ENCODE results near the gene TGFBR3L. TPM values are rescaled to one million over a fixed set of nuclear protein-coding genes. Genes with fewer than 3 reads are reported as not detected.

Gene TGFBR3L
- total RNA-seq, 1 donor from 2014 or later, result 2.8 TPM

DNA sequence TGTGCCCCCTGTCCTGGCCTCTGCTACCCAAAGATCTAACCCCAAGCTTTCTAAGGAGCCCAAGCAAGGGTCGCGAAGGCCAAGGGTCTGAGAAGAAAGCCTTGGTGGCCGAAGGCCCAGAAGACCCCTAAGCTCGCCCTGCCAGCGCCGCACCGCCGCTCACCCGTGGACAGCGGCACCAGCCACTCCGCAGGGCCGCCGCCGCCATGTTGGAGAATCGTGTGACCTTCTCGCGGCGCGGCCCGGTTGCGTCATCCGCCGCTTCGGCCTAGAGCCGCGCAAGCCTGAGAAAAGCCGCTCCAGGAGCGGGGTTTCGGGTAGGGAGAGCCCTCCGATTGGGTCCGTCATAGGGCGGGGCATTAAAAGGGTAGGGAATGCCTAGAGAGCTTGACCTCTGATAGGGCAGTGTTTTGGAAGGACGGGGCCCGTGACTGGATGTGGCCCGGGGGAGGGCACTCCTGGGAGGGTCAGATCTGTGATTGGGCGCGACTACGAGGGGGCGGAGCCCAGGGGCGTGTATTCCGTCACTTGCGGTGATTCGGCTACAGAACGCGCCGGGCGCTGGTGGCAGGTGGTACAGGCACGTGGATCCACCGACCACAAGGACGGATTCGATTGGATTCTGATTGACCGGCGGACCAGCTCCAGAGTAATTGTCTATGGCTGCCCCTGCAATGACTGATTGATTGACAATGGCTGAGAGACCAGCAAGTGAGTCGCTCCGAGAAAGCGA lies 29.0 kb downstream of the TGFBR3L start, which contains the start of gene TIMM44:
Gene TIMM44, minus strand, starts transcription at position 223 of the 733 bp plus-strand sequence. Its CDS starts 15 bp downstream, at position 208.
- DNase-seq (ENCODE audit: low read depth) (peak; percentile 99), FAIRE-seq (peak; percentile 76)
- Histone ChIP-seq H3K4me2 (ENCODE audit: low read length) (peak within 1 kb of the TSS; percentile 98), H3K27me3 (ENCODE audit: insufficient read depth, low read length) (no peaks in the 10 kb centered on the region), H4K20me1 (ENCODE audit: insufficient read depth, low read length) (peaks cover 17% of the 10 kb centered on the region), H3K4me1 (ENCODE audit: insufficient read depth, low read length) (peaks cover 13% of the 10 kb centered on the region), H3K4me3 (ENCODE audit: insufficient read depth, low read depth, low read length) (peak within 1 kb of the TSS; percentile 87), H2AFZ (ENCODE audit: low read depth, low read length) (peak within 1 kb of the TSS; percentile 83), H3K79me2 (ENCODE audit: insufficient read depth, low read length) (peaks cover 32% of the 10 kb centered on the region), H3K9ac (ENCODE audit: low read length) (peak within 1 kb of the TSS; percentile 96), H3K27ac (ENCODE audit: low read depth, low read length) (peak within 1 kb of the TSS; percentile 95), H3K36me3 (ENCODE audit: insufficient read depth, low read length) (peaks cover 10% of the 10 kb centered on the region), H3K9me3 (ENCODE audit: insufficient read depth, low read depth, low read length) (no peaks in the 10 kb centered on the region)
- Mint-ChIP-seq H3K36me3 (ENCODE audit: low read depth, unreplicated experiment) (peaks cover 8% of the 10 kb centered on the region), H3K27ac (ENCODE audit: unreplicated experiment) (peak within 1 kb of the TSS; percentile 98), H3K4me3 (ENCODE audit: unreplicated experiment) (peak within 1 kb of the TSS; percentile 95), H3K9me3 (ENCODE audit: unreplicated experiment) (peaks cover 3% of the 10 kb centered on the region), H3K27me3 (ENCODE audit: low read depth, unreplicated experiment) (no peaks in the 10 kb centered on the region), H3K4me1 (ENCODE audit: low read depth, unreplicated experiment) (peaks cover 5% of the 10 kb centered on the region)
- TF ChIP-seq, protein P1, sequence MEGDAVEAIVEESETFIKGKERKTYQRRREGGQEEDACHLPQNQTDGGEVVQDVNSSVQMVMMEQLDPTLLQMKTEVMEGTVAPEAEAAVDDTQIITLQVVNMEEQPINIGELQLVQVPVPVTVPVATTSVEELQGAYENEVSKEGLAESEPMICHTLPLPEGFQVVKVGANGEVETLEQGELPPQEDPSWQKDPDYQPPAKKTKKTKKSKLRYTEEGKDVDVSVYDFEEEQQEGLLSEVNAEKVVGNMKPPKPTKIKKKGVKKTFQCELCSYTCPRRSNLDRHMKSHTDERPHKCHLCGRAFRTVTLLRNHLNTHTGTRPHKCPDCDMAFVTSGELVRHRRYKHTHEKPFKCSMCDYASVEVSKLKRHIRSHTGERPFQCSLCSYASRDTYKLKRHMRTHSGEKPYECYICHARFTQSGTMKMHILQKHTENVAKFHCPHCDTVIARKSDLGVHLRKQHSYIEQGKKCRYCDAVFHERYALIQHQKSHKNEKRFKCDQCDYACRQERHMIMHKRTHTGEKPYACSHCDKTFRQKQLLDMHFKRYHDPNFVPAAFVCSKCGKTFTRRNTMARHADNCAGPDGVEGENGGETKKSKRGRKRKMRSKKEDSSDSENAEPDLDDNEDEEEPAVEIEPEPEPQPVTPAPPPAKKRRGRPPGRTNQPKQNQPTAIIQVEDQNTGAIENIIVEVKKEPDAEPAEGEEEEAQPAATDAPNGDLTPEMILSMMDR (IDR thresholded peaks at IDR 0.05; ENCODE audit: insufficient read depth, low read depth, low read length), result no peak
- TF ChIP-seq EZH2 (IDR thresholded peaks at IDR 0.05; ENCODE audit: insufficient read depth, low read length), result no peak

DNA sequence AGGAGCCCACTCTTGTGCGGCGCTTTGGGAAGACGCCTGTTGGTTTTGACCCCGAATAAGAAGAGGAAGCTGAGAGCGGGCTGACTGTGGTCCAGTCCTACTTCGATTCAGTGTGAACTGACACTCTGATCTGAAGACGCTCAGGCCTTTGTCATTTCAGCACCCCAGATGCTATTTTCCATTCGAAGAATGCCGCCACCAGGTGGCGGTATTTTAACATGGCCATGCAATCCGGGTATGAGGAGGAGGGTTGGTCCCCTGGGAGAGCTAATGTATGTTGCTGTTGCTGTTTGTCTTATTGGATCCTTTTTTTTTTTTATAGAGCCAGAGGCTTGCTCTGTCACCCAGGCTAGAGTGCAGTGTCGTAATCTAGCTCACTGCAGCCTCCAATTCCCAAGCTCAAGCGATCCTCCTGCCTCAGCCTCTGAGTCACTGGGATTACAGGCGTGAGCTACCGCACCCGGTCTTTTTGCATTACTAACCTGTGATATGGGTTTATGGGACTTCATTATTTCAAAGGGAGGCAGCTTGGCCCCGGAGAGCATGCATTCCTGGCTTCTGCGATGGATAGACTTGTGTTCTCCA lies 29.6 kb downstream of the TGFBR3L start:
- Histone ChIP-seq H3K36me3 (ENCODE audit: insufficient read depth, low read length) (peaks cover 7% of the 10 kb centered on the region), H3K27me3 (ENCODE audit: insufficient read depth, low read length) (no peaks in the 10 kb centered on the region), H3K4me3 (ENCODE audit: insufficient read depth, low read depth, low read length) (peak overlapping the region; percentile 87), H3K4me2 (ENCODE audit: low read length) (peak overlapping the region; percentile 98), H2AFZ (ENCODE audit: low read depth, low read length) (peak overlapping the region; percentile 77), H3K79me2 (ENCODE audit: insufficient read depth, low read length) (peaks cover 32% of the 10 kb centered on the region), H3K4me1 (ENCODE audit: insufficient read depth, low read length) (peaks cover 13% of the 10 kb centered on the region), H3K27ac (ENCODE audit: low read depth, low read length) (peak overlapping the region; percentile 82), H3K9ac (ENCODE audit: low read length) (peak overlapping the region; percentile 96), H3K9me3 (ENCODE audit: insufficient read depth, low read depth, low read length) (no peaks in the 10 kb centered on the region), H4K20me1 (ENCODE audit: insufficient read depth, low read length) (peaks cover 17% of the 10 kb centered on the region)
- Mint-ChIP-seq H3K4me3 (ENCODE audit: unreplicated experiment) (peak overlapping the region; percentile 95), H3K9me3 (ENCODE audit: unreplicated experiment) (peaks cover 3% of the 10 kb centered on the region), H3K27me3 (ENCODE audit: low read depth, unreplicated experiment) (no peaks in the 10 kb centered on the region), H3K4me1 (ENCODE audit: low read depth, unreplicated experiment) (peaks cover 5% of the 10 kb centered on the region), H3K36me3 (ENCODE audit: low read depth, unreplicated experiment) (peaks cover 8% of the 10 kb centered on the region), H3K27ac (ENCODE audit: unreplicated experiment) (peak overlapping the region; percentile 98)
- peak; percentile 57 for DNase-seq (ENCODE audit: low read depth)
- TF ChIP-seq, protein P1 (IDR thresholded peaks at IDR 0.05; ENCODE audit: insufficient read depth, low read depth, low read length), result peak; percentile 92
- no peak for TF ChIP-seq EZH2 (IDR thresholded peaks at IDR 0.05; ENCODE audit: insufficient read depth, low read length)
- no peak for FAIRE-seq

All from astrocyte (in vitro differentiated cells and primary cell).